Measurements from ENCODE around the gene CLIP2. TPM values are rescaled to one million over a fixed set of nuclear protein-coding genes. Genes with fewer than 3 reads are reported as not detected.
"Not testable (repeated sequence)": the region's sequence is repeated elsewhere in the genome, so short reads cannot be mapped to it uniquely, and the experiment has no call there.

CLIP2 gene
- total RNA-seq, 2 donors from 2014 or later: 18.6 to 24.1 TPM

- 90% methylated on average over 9 of the region's 9 CpGs for WGBS
- intact Hi-C loops (cut with DNase I): no loop called here
- Histone ChIP-seq H3K4me3 (no peak overlapping the region), H3K36me3 (no peaks in the 10 kb centered on the region), H3K9me3 (no peaks in the 10 kb centered on the region), H3K27ac (no peak overlapping the region), H3K4me1 (replicated peaks) (no peaks in the 10 kb centered on the region), H3K27me3 (replicated peaks; ENCODE audit: insufficient read depth) (no peaks in the 10 kb centered on the region)
- no peak for DNase-seq (ENCODE audit: low spot score)
- TF ChIP-seq POLR2A (IDR thresholded peaks at IDR 0.05) (no peak), CTCF (IDR thresholded peaks at IDR 0.05) (no peak), POLR2AphosphoS5 (IDR thresholded peaks at IDR 0.05) (no peak)
Measured at GRCh38 chr7:74337926-74338325, 48.7 kb downstream of the CLIP2 start.

- 94% methylated on average over 52 of the region's 52 CpGs for WGBS
- H3K9me3 ChIP-seq: no peaks in the 10 kb centered on the region
- TF ChIP-seq POLR2AphosphoS5 (IDR thresholded peaks at IDR 0.05): no peak
- no peak for TF ChIP-seq CTCF (IDR thresholded peaks at IDR 0.05)
- TF ChIP-seq POLR2A (IDR thresholded peaks at IDR 0.05): no peak
- H3K27ac ChIP-seq: no peak overlapping the region
- H3K36me3 ChIP-seq: no peaks in the 10 kb centered on the region
- intact Hi-C loops (cut with DNase I): no loop called here
- H3K4me3 ChIP-seq: no peak overlapping the region
- DNase-seq (ENCODE audit: low spot score): no peak
- H3K4me1 ChIP-seq (replicated peaks): no peaks in the 10 kb centered on the region
- H3K27me3 ChIP-seq (replicated peaks; ENCODE audit: insufficient read depth): no peaks in the 10 kb centered on the region
Measured at GRCh38 chr7:74338366-74339108, 49.3 kb downstream of the CLIP2 start.

- H3K9me3 ChIP-seq; H3K4me3 ChIP-seq; DNase-seq (ENCODE audit: low spot score); H3K36me3 ChIP-seq; H3K27me3 ChIP-seq (replicated peaks; ENCODE audit: insufficient read depth); intact Hi-C loops (cut with DNase I); H3K4me1 ChIP-seq (replicated peaks); H3K27ac ChIP-seq: not testable (repeated sequence)
- WGBS: 93% methylated on average over 2 of the region's 2 CpGs
Measured at GRCh38 chr7:74339648-74340047, 50.4 kb downstream of the CLIP2 start.

- DNase-seq (ENCODE audit: low spot score): no peak
- intact Hi-C loops (cut with DNase I): no loop called here
- H3K4me1 ChIP-seq (replicated peaks): no peaks in the 10 kb centered on the region
- H3K27me3 ChIP-seq (replicated peaks; ENCODE audit: insufficient read depth): no peaks in the 10 kb centered on the region
- H3K9me3 ChIP-seq: no peaks in the 10 kb centered on the region
- no peak overlapping the region for H3K27ac ChIP-seq
- no peak overlapping the region for H3K4me3 ChIP-seq
- WGBS: 78% methylated on average over 14 of the region's 14 CpGs
- H3K36me3 ChIP-seq: no peaks in the 10 kb centered on the region
- no peak for TF ChIP-seq POLR2A (IDR thresholded peaks at IDR 0.05)
- no peak for TF ChIP-seq POLR2AphosphoS5 (IDR thresholded peaks at IDR 0.05)
- no peak for TF ChIP-seq CTCF (IDR thresholded peaks at IDR 0.05)
Measured at GRCh38 chr7:74343281-74344131, 54.3 kb downstream of the CLIP2 start.

GRCh38 chr7:74344132-74344496 lies 54.9 kb downstream of the CLIP2 start:
- intact Hi-C loops (cut with DNase I): no loop called here
- H3K27me3 ChIP-seq (replicated peaks; ENCODE audit: insufficient read depth): no peaks in the 10 kb centered on the region
- 94% methylated on average over 2 of the region's 2 CpGs for WGBS
- no peaks in the 10 kb centered on the region for H3K9me3 ChIP-seq
- DNase-seq (ENCODE audit: low spot score): no peak
- H3K27ac ChIP-seq: no peak overlapping the region
- H3K4me3 ChIP-seq: no peak overlapping the region
- no peaks in the 10 kb centered on the region for H3K4me1 ChIP-seq (replicated peaks)
- no peaks in the 10 kb centered on the region for H3K36me3 ChIP-seq
- no peak for TF ChIP-seq POLR2AphosphoS5 (IDR thresholded peaks at IDR 0.05)
- TF ChIP-seq CTCF (IDR thresholded peaks at IDR 0.05): no peak
- TF ChIP-seq POLR2A (IDR thresholded peaks at IDR 0.05): no peak

Measured in prostate gland (tissue), 2 donors.